ENCODE measurements around the gene MVB12B. TPM values are rescaled to one million over a fixed set of nuclear protein-coding genes. Genes with fewer than 3 reads are reported as not detected.
A peak's percentile ranks its signal among the peaks of the same experiment; 100 is the strongest.

Gene MVB12B
- total RNA-seq, 2 experiments from 2014 or later = 2.6 TPM

GRCh38 chr9:126399251-126399650, 72.6 kb downstream of the MVB12B start:
- Mint-ChIP-seq H3K4me3 (no peak overlapping the region), H3K4me1 (ENCODE audit: low read depth) (peaks cover 42% of the 10 kb centered on the region), H3K36me3 (ENCODE audit: low read depth) (no peaks in the 10 kb centered on the region), H3K27ac (no peak overlapping the region), H3K9me3 (no peaks in the 10 kb centered on the region), H3K27me3 (ENCODE audit: low read depth) (no peaks in the 10 kb centered on the region)
- DNase-seq = no peak
- CTCF ChIA-PET = interaction anchor here (0.7 to 6.0 kb wide), 16 partner anchors 14 to 1273 kb away, joined by 3 to 43 read pairs (median 6); no protein-coding TSS in a partner anchor
- intact Hi-C loops (cut with micrococcal nuclease) = loop anchor here (2.0 to 5.0 kb wide), 5 partner anchors 92 to 992 kb away; partner anchors contain the start of gene PBX3

- DNase-seq = no peak
- intact Hi-C loops (cut with micrococcal nuclease) = loop anchor here (2.0 to 5.0 kb wide), 5 partner anchors 91 to 992 kb away; partner anchors contain the start of gene PBX3
- Mint-ChIP-seq H3K9me3 (no peaks in the 10 kb centered on the region), H3K36me3 (ENCODE audit: low read depth) (no peaks in the 10 kb centered on the region), H3K27me3 (ENCODE audit: low read depth) (no peaks in the 10 kb centered on the region), H3K4me3 (no peak overlapping the region), H3K4me1 (ENCODE audit: low read depth) (peaks cover 42% of the 10 kb centered on the region), H3K27ac (no peak overlapping the region)
- CTCF ChIA-PET = interaction anchor here (0.8 to 6.0 kb wide), 7 partner anchors 73 to 109 kb away, joined by 3 to 43 read pairs (median 9); no protein-coding TSS in a partner anchor
These were observed 73.2 kb downstream of the MVB12B start for GRCh38 chr9:126399789-126400188.

- H3K4me1 Mint-ChIP-seq (ENCODE audit: low read depth) = peaks cover 38% of the 10 kb centered on the region
- H3K9me3 Mint-ChIP-seq = no peaks in the 10 kb centered on the region
- no peaks in the 10 kb centered on the region for H3K36me3 Mint-ChIP-seq (ENCODE audit: low read depth)
- CTCF ChIA-PET = interaction anchor here (1.2 to 6.0 kb wide), 3 partner anchors 83 to 108 kb away, joined by 4 to 43 read pairs (median 22); no protein-coding TSS in a partner anchor
- H3K27ac Mint-ChIP-seq = no peak overlapping the region
- no peak overlapping the region for H3K4me3 Mint-ChIP-seq
- no peaks in the 10 kb centered on the region for H3K27me3 Mint-ChIP-seq (ENCODE audit: low read depth)
- intact Hi-C loops (cut with micrococcal nuclease) = no loop called here
- DNase-seq = no peak
These were observed 73.9 kb downstream of the MVB12B start for GRCh38 chr9:126400571-126400970.

GRCh38 chr9:126401107-126401506, 74.5 kb downstream of the MVB12B start:
- DNase-seq = no peak
- Mint-ChIP-seq H3K27me3 (ENCODE audit: low read depth) (no peaks in the 10 kb centered on the region), H3K27ac (no peak overlapping the region), H3K36me3 (ENCODE audit: low read depth) (no peaks in the 10 kb centered on the region), H3K4me3 (no peak overlapping the region), H3K9me3 (no peaks in the 10 kb centered on the region), H3K4me1 (ENCODE audit: low read depth) (peaks cover 33% of the 10 kb centered on the region)
- CTCF ChIA-PET = interaction anchor here (6.0 kb wide), 1 partner anchor 90 kb away, joined by 43 read pairs; no protein-coding TSS in a partner anchor
- intact Hi-C loops (cut with micrococcal nuclease) = no loop called here

GRCh38 chr9:126401581-126401980, 75.0 kb downstream of the MVB12B start:
- no peak overlapping the region for H3K27ac Mint-ChIP-seq
- H3K9me3 Mint-ChIP-seq = no peaks in the 10 kb centered on the region
- DNase-seq = no peak
- H3K4me1 Mint-ChIP-seq (ENCODE audit: low read depth) = peaks cover 29% of the 10 kb centered on the region
- H3K4me3 Mint-ChIP-seq = no peak overlapping the region
- H3K27me3 Mint-ChIP-seq (ENCODE audit: low read depth) = no peaks in the 10 kb centered on the region
- no peaks in the 10 kb centered on the region for H3K36me3 Mint-ChIP-seq (ENCODE audit: low read depth)
- intact Hi-C loops (cut with micrococcal nuclease) = no loop called here
- CTCF ChIA-PET = no interaction called here

- no peaks in the 10 kb centered on the region for H3K9me3 Mint-ChIP-seq
- peaks cover 12% of the 10 kb centered on the region for H3K4me1 Mint-ChIP-seq (ENCODE audit: low read depth)
- intact Hi-C loops (cut with micrococcal nuclease) = no loop called here
- no peak overlapping the region for H3K27ac Mint-ChIP-seq
- DNase-seq = no peak
- CTCF ChIA-PET = no interaction called here
- H3K36me3 Mint-ChIP-seq (ENCODE audit: low read depth) = no peaks in the 10 kb centered on the region
- no peak overlapping the region for H3K4me3 Mint-ChIP-seq
- no peaks in the 10 kb centered on the region for H3K27me3 Mint-ChIP-seq (ENCODE audit: low read depth)
These were observed 76.8 kb downstream of the MVB12B start for GRCh38 chr9:126403397-126403796.

GRCh38 chr9:126404459-126404858, 77.8 kb downstream of the MVB12B start:
- CTCF ChIA-PET = interaction anchor here (0.8 kb wide), 1 partner anchor 87 kb away, joined by 3 read pairs; no protein-coding TSS in a partner anchor
- no peaks in the 10 kb centered on the region for H3K27me3 Mint-ChIP-seq (ENCODE audit: low read depth)
- intact Hi-C loops (cut with micrococcal nuclease) = no loop called here
- H3K27ac Mint-ChIP-seq = no peak overlapping the region
- DNase-seq = no peak
- H3K36me3 Mint-ChIP-seq (ENCODE audit: low read depth) = no peaks in the 10 kb centered on the region
- peaks cover 6% of the 10 kb centered on the region for H3K4me1 Mint-ChIP-seq (ENCODE audit: low read depth)
- H3K9me3 Mint-ChIP-seq = no peaks in the 10 kb centered on the region
- no peak overlapping the region for H3K4me3 Mint-ChIP-seq

GRCh38 chr9:126406075-126406667, 79.5 kb downstream of the MVB12B start:
- Mint-ChIP-seq H3K4me3 (no peak overlapping the region), H3K9me3 (no peaks in the 10 kb centered on the region), H3K36me3 (ENCODE audit: low read depth) (no peaks in the 10 kb centered on the region), H3K4me1 (ENCODE audit: low read depth) (peaks cover 17% of the 10 kb centered on the region), H3K27me3 (ENCODE audit: low read depth) (no peaks in the 10 kb centered on the region), H3K27ac (no peak overlapping the region)
- CTCF ChIA-PET = interaction anchor here (0.6 to 0.7 kb wide), 3 partner anchors 14 to 1657 kb away, joined by 3 to 4 read pairs (median 3); no protein-coding TSS in a partner anchor
- no peak for DNase-seq
- intact Hi-C loops (cut with micrococcal nuclease) = no loop called here

GRCh38 chr9:126407114-126407870, 80.7 kb downstream of the MVB12B start:
- Mint-ChIP-seq H3K36me3 (ENCODE audit: low read depth) (no peaks in the 10 kb centered on the region), H3K27ac (no peak overlapping the region), H3K4me1 (ENCODE audit: low read depth) (peaks cover 28% of the 10 kb centered on the region), H3K9me3 (no peaks in the 10 kb centered on the region), H3K4me3 (no peak overlapping the region), H3K27me3 (ENCODE audit: low read depth) (no peaks in the 10 kb centered on the region)
- intact Hi-C loops (cut with micrococcal nuclease) = no loop called here
- CTCF ChIA-PET = interaction anchor here (1.0 kb wide), 1 partner anchor 9 kb away, joined by 3 read pairs; no protein-coding TSS in a partner anchor
- DNase-seq = no peak

GRCh38 chr9:126408004-126408403, 81.4 kb downstream of the MVB12B start:
- Mint-ChIP-seq H3K27me3 (ENCODE audit: low read depth) (no peaks in the 10 kb centered on the region), H3K27ac (no peak overlapping the region), H3K4me3 (no peak overlapping the region), H3K9me3 (no peaks in the 10 kb centered on the region), H3K4me1 (ENCODE audit: low read depth) (peaks cover 34% of the 10 kb centered on the region), H3K36me3 (ENCODE audit: low read depth) (no peaks in the 10 kb centered on the region)
- CTCF ChIA-PET = interaction anchor here (1.0 kb wide), 1 partner anchor 10 kb away, joined by 3 read pairs; no protein-coding TSS in a partner anchor
- DNase-seq = no peak
- intact Hi-C loops (cut with micrococcal nuclease) = no loop called here

GRCh38 chr9:126410229-126410628, 83.6 kb downstream of the MVB12B start:
- Mint-ChIP-seq H3K36me3 (ENCODE audit: low read depth) (no peaks in the 10 kb centered on the region), H3K9me3 (no peaks in the 10 kb centered on the region), H3K4me1 (ENCODE audit: low read depth) (peaks cover 33% of the 10 kb centered on the region), H3K4me3 (no peak overlapping the region), H3K27me3 (ENCODE audit: low read depth) (no peaks in the 10 kb centered on the region), H3K27ac (no peak overlapping the region)
- CTCF ChIA-PET = interaction anchor here (0.6 to 1.0 kb wide), 3 partner anchors 12 to 183 kb away, joined by 3 read pairs; no protein-coding TSS in a partner anchor
- intact Hi-C loops (cut with micrococcal nuclease) = loop anchor here (2.0 to 5.0 kb wide), 3 partner anchors 82 to 888 kb away; no protein-coding TSS in a partner anchor
- DNase-seq = no peak

- intact Hi-C loops (cut with micrococcal nuclease) = loop anchor here (1.0 to 5.0 kb wide), 5 partner anchors 14 to 889 kb away; no protein-coding TSS in a partner anchor
- DNase-seq = peak; percentile 68
- H3K4me3 Mint-ChIP-seq = peak overlapping the region; percentile 35
- no peaks in the 10 kb centered on the region for H3K27me3 Mint-ChIP-seq (ENCODE audit: low read depth)
- peak overlapping the region; percentile 72 for H3K27ac Mint-ChIP-seq
- no peaks in the 10 kb centered on the region for H3K9me3 Mint-ChIP-seq
- no peaks in the 10 kb centered on the region for H3K36me3 Mint-ChIP-seq (ENCODE audit: low read depth)
- peaks cover 33% of the 10 kb centered on the region for H3K4me1 Mint-ChIP-seq (ENCODE audit: low read depth)
- CTCF ChIA-PET = interaction anchor here (1.1 to 1.8 kb wide), 2 partner anchors 13 to 80 kb away, joined by 3 to 5 read pairs; no protein-coding TSS in a partner anchor
These were observed 84.8 kb downstream of the MVB12B start for GRCh38 chr9:126411225-126411947.

All from activated naive CD4-positive, alpha-beta T cell treated with anti-CD3 and anti-CD28 coated beads for 36 hours (primary cell).